Neural progenitor cell (in vitro differentiated cells): ENCODE measurements around the gene TPPP. TPM values are rescaled to one million over a fixed set of nuclear protein-coding genes. Genes with fewer than 3 reads are reported as not detected.

Experiments used
- DNase-seq: peaks from one replicate; pipeline ENCODE4 v3.0.0-alpha.2; 2016; ENCODE audit warnings: low spot score
- H2AFZ ChIP-seq: fragments of 200-600 bp; sonication (generic); replicated peaks from 2 replicates; pipeline ENCODE4 v1.6.1; 2016; ENCODE audit warnings: antibody characterized with exemption
- H3F3A ChIP-seq: fragments of 200-600 bp; sonication (generic); 2 replicates; pipeline ENCODE4 v1.6.1; 2016; ENCODE audit warnings: antibody characterized with exemption, low read depth
- H3K27ac ChIP-seq: fragments of 200-600 bp; sonication (generic); 2 replicates; pipeline ENCODE4 v1.5.1; 2016; ENCODE audit warnings: mild to moderate bottlenecking
- H3K27me3 ChIP-seq: fragments of 200-600 bp; sonication (generic); 2 replicates; pipeline ENCODE4 v1.6.1; 2016; ENCODE audit warnings: mild to moderate bottlenecking, moderate library complexity
- H3K36me3 ChIP-seq: fragments of 200-600 bp; sonication (generic); 2 replicates; pipeline ENCODE4 v1.5.1; 2016
- H3K4me1 ChIP-seq: fragments of 200-600 bp; sonication (generic); 2 replicates; pipeline ENCODE4 v1.6.1; 2016; ENCODE audit warnings: mixed run types
- H3K4me2 ChIP-seq: fragments of 200-600 bp; sonication (generic); 2 replicates; pipeline ENCODE4 v1.6.1; 2016
- H3K4me3 ChIP-seq: fragments of 200-600 bp; sonication (generic); 2 replicates; pipeline ENCODE4 v1.5.1; 2016
- H3K79me2 ChIP-seq: fragments of 200-600 bp; sonication (generic); 2 replicates; pipeline ENCODE4 v1.6.1; 2016; ENCODE audit warnings: low read depth
- H3K9ac ChIP-seq: fragments of 200-600 bp; sonication (generic); 2 replicates; pipeline ENCODE4 v1.6.1; 2016
- H3K9me3 ChIP-seq: fragments of 200-600 bp; sonication (generic); 2 replicates; pipeline ENCODE4 v1.5.1; 2016; ENCODE audit warnings: low read depth
- H4K20me1 ChIP-seq: fragments of 200-600 bp; sonication (generic); 2 replicates; pipeline ENCODE4 v1.6.1; 2016; ENCODE audit warnings: low read depth
- H3K27ac Mint-ChIP-seq: 3 replicates; pipeline ENCODE4 v1.8.0; 2021; ENCODE audit warnings: mixed read lengths
- H3K27me3 Mint-ChIP-seq: 2 replicates; pipeline ENCODE4 v1.8.0; 2022; ENCODE audit warnings: low read depth, mild to moderate bottlenecking, inconsistent platforms, moderate library complexity, mixed read lengths; ENCODE audit not compliant: insufficient read depth
- H3K36me3 Mint-ChIP-seq: 3 replicates; pipeline ENCODE4 v1.8.0; 2021; ENCODE audit warnings: mixed read lengths
- H3K4me1 Mint-ChIP-seq: 3 replicates; pipeline ENCODE4 v1.8.0; 2021; ENCODE audit warnings: mixed read lengths
- H3K4me3 Mint-ChIP-seq: 3 replicates; pipeline ENCODE4 v1.8.0; 2021; ENCODE audit warnings: mild to moderate bottlenecking, moderate library complexity, mixed read lengths
- H3K9me3 Mint-ChIP-seq: 3 replicates; pipeline ENCODE4 v1.8.0; 2020; ENCODE audit warnings: mixed read lengths
- EZH2 ChIP-seq: fragments of 200-600 bp; sonication (generic); IDR thresholded peaks from 2 replicates; pipeline ENCODE4 v1.6.1; 2017; ENCODE audit warnings: antibody characterized with exemption, mild to moderate bottlenecking, moderate library complexity
- EZH2phosphoT487 ChIP-seq: fragments of 200-600 bp; sonication (generic); IDR thresholded peaks from 2 replicates; pipeline ENCODE4 v1.6.1; 2017; ENCODE audit warnings: antibody characterized with exemption
- total RNA-seq: library from RNA; depleted of rRNA; stranded (reverse); fragments of >200 nt; gene quantifications from 2 replicates; pipeline ENCODE4 v1.2.3, GENCODE V29; 2015; ENCODE audit warnings: low replicate concordance
- TF ChIP-seq, protein P1 (sequence below): fragments of 200-600 bp; sonication (generic); IDR thresholded peaks from 2 replicates; pipeline ENCODE4 v1.5.1; 2017; ENCODE audit warnings: antibody characterized with exemption, mild to moderate bottlenecking

TPPP gene
- total RNA-seq, 1 donor from 2014 or later = not detected

DNA sequence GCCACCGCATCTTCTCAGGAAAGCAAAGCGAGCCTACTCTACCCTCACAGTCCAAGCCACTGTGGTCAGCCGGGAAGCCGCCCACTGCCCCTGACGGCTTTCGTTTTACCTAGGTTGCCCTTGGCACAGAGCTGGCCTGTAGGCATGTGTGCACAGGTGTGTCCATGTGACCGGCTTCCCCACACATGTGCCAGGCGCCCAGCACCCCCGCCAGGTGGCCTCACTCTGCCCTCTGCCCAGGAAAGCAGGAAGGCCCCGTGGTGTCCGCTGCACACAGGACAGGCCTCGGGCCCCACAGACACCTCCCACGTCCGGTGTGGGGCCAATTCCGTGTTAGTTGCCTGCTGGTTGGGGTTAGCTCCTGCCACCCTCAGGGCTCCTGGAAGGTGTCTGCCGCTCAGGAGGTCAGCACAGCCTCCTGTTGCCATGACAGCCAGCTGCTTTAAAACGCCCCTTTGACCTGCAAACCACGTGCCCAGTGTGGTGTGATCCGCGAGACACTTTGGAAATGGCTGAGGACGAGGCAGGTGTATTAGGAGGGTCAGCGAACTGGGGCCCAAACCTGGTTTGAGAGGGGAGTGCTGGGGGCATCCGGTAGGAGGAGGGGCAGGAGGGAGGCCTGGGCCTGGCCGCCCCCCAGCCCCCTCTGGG lies 28.7 kb downstream of the TPPP start:
- Mint-ChIP-seq H3K27ac (no peak overlapping the region), H3K27me3 (peaks cover 5% of the 10 kb centered on the region), H3K4me1 (peaks cover 8% of the 10 kb centered on the region), H3K4me3 (no peak overlapping the region), H3K36me3 (peaks cover 32% of the 10 kb centered on the region), H3K9me3 (peaks cover 2% of the 10 kb centered on the region)
- H3K4me3 ChIP-seq = no peak overlapping the region
- no peak overlapping the region for H3K27ac ChIP-seq
- H3K4me1 ChIP-seq = no peaks in the 10 kb centered on the region
- DNase-seq = no peak
- no peaks in the 10 kb centered on the region for H3F3A ChIP-seq
- no peak overlapping the region for H3K4me2 ChIP-seq
- H3K27me3 ChIP-seq = no peaks in the 10 kb centered on the region
- peaks cover 12% of the 10 kb centered on the region for H4K20me1 ChIP-seq
- H3K9ac ChIP-seq = no peak overlapping the region
- no peaks in the 10 kb centered on the region for H3K79me2 ChIP-seq
- no peak for TF ChIP-seq EZH2
- no peak for TF ChIP-seq EZH2phosphoT487
- TF ChIP-seq, protein P1, sequence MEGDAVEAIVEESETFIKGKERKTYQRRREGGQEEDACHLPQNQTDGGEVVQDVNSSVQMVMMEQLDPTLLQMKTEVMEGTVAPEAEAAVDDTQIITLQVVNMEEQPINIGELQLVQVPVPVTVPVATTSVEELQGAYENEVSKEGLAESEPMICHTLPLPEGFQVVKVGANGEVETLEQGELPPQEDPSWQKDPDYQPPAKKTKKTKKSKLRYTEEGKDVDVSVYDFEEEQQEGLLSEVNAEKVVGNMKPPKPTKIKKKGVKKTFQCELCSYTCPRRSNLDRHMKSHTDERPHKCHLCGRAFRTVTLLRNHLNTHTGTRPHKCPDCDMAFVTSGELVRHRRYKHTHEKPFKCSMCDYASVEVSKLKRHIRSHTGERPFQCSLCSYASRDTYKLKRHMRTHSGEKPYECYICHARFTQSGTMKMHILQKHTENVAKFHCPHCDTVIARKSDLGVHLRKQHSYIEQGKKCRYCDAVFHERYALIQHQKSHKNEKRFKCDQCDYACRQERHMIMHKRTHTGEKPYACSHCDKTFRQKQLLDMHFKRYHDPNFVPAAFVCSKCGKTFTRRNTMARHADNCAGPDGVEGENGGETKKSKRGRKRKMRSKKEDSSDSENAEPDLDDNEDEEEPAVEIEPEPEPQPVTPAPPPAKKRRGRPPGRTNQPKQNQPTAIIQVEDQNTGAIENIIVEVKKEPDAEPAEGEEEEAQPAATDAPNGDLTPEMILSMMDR = no peak
- H3K36me3 ChIP-seq = no peaks in the 10 kb centered on the region
- H3K9me3 ChIP-seq = no peaks in the 10 kb centered on the region
- H2AFZ ChIP-seq = no peak overlapping the region

DNA sequence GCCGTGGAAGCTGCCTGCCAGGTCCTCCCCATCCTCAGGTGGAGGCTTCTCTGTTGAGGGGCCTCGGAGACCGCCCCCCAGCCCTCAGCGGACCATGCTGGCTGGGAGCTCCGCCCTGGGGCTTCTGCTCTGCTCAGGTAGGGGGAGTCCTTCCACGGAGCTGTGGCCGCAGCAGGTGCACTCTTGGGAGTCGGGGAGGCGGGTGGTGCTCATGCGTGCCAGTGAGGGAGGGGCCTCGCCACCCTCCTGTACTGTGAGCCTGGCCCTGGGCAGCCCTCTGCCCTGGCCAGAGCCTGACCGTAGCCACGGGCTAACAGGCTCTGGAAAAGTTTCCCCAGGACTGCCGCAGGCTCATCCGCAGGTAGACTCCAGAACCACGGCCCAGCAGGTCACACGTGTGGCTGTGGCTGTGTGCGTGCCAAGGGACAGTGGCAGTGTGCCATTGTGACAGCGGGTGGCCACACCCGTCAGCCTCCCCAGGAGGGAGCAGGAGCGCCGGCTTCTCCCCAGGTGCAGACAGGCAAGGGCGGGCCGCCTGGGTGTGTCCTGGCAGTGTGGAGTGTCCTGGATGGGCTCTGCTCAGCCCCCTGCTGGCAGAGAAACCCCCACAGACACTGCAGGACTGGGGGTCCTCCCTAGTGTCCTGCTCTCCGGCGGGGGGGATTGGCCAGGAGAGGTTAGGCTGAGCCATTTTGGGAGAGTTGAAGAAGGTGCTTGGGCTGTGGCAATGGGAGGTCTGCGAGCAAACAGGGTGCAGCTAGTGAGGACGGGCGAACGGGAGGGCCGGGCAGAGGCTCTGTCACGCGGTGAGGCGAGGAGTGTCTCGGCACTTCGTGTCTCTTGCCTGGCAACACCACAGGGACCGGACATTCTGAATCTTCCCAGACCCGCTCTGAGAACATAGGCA lies 29.5 kb downstream of the TPPP start:
- no peaks in the 10 kb centered on the region for H3F3A ChIP-seq
- H3K27ac ChIP-seq = no peak overlapping the region
- Mint-ChIP-seq H3K36me3 (peaks cover 38% of the 10 kb centered on the region), H3K27me3 (peaks cover 5% of the 10 kb centered on the region), H3K4me3 (no peak overlapping the region), H3K4me1 (peaks cover 8% of the 10 kb centered on the region), H3K9me3 (peaks cover 2% of the 10 kb centered on the region), H3K27ac (peak overlapping the region; percentile 37)
- peaks cover 10% of the 10 kb centered on the region for H4K20me1 ChIP-seq
- no peaks in the 10 kb centered on the region for H3K27me3 ChIP-seq
- H3K4me1 ChIP-seq = no peaks in the 10 kb centered on the region
- H3K36me3 ChIP-seq = no peaks in the 10 kb centered on the region
- TF ChIP-seq, protein P1 = no peak
- TF ChIP-seq EZH2phosphoT487 (no peak), EZH2 (no peak)
- H3K9me3 ChIP-seq = no peaks in the 10 kb centered on the region
- H3K4me2 ChIP-seq = no peak overlapping the region
- H3K4me3 ChIP-seq = no peak overlapping the region
- H3K9ac ChIP-seq = no peak overlapping the region
- no peaks in the 10 kb centered on the region for H3K79me2 ChIP-seq
- H2AFZ ChIP-seq = no peak overlapping the region
- DNase-seq = no peak

DNA sequence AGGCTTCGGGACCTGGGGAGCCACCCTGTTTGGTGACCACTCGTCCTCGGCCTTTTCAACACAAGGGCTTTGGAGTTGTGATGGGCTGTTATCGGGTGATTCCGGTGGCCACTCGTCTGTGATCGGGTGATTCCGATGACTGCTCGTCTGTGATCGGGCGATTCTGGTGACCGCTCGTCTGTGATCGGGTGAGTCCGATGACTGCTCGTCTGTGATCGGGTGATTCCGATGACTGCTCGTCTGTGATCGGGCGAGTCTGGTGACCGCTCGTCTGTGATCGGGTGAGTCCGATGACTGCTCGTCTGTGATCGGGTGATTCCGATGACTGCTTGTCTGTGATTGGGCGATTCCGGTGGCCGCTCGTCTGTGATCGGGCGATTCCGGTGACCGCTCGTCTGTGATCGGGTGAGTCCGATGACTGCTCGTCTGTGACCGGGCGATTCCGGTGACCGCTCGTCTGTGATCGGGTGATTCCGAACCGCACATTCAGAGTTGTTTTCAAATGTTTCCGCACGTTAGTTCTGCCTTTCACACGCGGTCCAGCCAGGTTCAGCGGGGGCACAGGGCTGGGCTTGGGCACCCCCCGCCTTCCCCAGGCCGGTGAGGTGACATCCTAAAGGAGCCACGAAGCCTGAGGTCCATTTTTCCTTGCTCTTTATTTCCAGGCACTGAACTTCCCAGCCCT lies 30.3 kb downstream of the TPPP start:
- Histone ChIP-seq H3K4me2 (no peak overlapping the region), H3K4me1 (no peaks in the 10 kb centered on the region), H3K9ac (no peak overlapping the region), H3K36me3 (no peaks in the 10 kb centered on the region), H4K20me1 (peaks cover 7% of the 10 kb centered on the region), H3K27me3 (no peaks in the 10 kb centered on the region), H2AFZ (no peak overlapping the region), H3K9me3 (no peaks in the 10 kb centered on the region), H3K4me3 (no peak overlapping the region), H3F3A (no peaks in the 10 kb centered on the region), H3K27ac (no peak overlapping the region), H3K79me2 (no peaks in the 10 kb centered on the region)
- H3K36me3 Mint-ChIP-seq = peaks cover 42% of the 10 kb centered on the region
- no peak for DNase-seq
- H3K4me1 Mint-ChIP-seq = peaks cover 8% of the 10 kb centered on the region
- no peak overlapping the region for H3K4me3 Mint-ChIP-seq
- H3K9me3 Mint-ChIP-seq = peaks cover 2% of the 10 kb centered on the region
- TF ChIP-seq, protein P1 = no peak
- TF ChIP-seq EZH2phosphoT487 (no peak), EZH2 (no peak)
- peaks cover 3% of the 10 kb centered on the region for H3K27me3 Mint-ChIP-seq
- H3K27ac Mint-ChIP-seq = no peak overlapping the region
